ENCODE measurements around the gene KRTAP23-1. TPM values are rescaled to one million over a fixed set of nuclear protein-coding genes. Genes with fewer than 3 reads are reported as not detected.

KRTAP23-1 gene
- total RNA-seq, 2 donors from 2014 or later, result not detected

- no peak for ATAC-seq
- no peaks in the 10 kb centered on the region for H3K9me3 ChIP-seq (ENCODE audit: control insufficient read depth, low read length, poor library complexity, severe bottlenecking)
- no peak within 1 kb of the TSS for H3K4me3 Mint-ChIP-seq
- no peak for DNase-seq
- H3K36me3 Mint-ChIP-seq (ENCODE audit: low read depth), result no peaks in the 10 kb centered on the region
- H3K27me3 Mint-ChIP-seq, result peaks cover 4% of the 10 kb centered on the region
- H3K4me1 Mint-ChIP-seq, result no peaks in the 10 kb centered on the region
- no peak within 1 kb of the TSS for H3K27ac Mint-ChIP-seq
These were observed 11.1 kb downstream of the KRTAP23-1 start, which contains the start of gene KRTAP27-1 for GRCh38 chr21:30337276-30337744. KRTAP27-1 (minus strand) TSS chr21:30337694; CDS start chr21:30337668, 26 bp downstream.

DNA sequence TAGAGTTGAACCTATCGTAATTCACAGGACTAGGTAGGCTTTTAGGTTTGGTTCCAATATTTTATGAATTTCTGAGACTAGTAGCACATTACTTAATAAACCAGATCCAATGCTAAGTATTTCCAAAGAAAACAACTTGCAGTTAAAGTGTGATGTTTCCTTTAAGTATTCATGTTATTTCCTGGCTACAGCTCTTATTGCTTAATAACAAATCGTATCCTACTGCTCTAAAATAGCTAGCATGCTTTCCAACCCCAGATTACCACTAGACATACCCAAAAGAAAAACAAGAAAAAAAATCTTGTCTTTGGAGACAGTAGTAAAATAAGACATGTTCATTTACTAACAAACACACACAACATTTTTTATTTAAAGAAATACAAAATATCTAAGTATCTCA lies 11.8 kb downstream of the KRTAP23-1 start:
- H3K4me1 Mint-ChIP-seq, result no peaks in the 10 kb centered on the region
- no peak overlapping the region for H3K27ac Mint-ChIP-seq
- H3K36me3 Mint-ChIP-seq (ENCODE audit: low read depth), result no peaks in the 10 kb centered on the region
- ATAC-seq (no peak), DNase-seq (no peak)
- no peaks in the 10 kb centered on the region for H3K9me3 ChIP-seq (ENCODE audit: control insufficient read depth, low read length, poor library complexity, severe bottlenecking)
- H3K4me3 Mint-ChIP-seq, result no peak overlapping the region
- no peaks in the 10 kb centered on the region for H3K27me3 Mint-ChIP-seq

- Mint-ChIP-seq H3K27me3 (no peaks in the 10 kb centered on the region), H3K27ac (no peak overlapping the region), H3K4me1 (no peaks in the 10 kb centered on the region), H3K36me3 (ENCODE audit: low read depth) (no peaks in the 10 kb centered on the region), H3K4me3 (no peak overlapping the region)
- DNase-seq (no peak), ATAC-seq (no peak)
- no peaks in the 10 kb centered on the region for H3K9me3 ChIP-seq (ENCODE audit: control insufficient read depth, low read length, poor library complexity, severe bottlenecking)
These were observed 14.7 kb downstream of the KRTAP23-1 start for GRCh38 chr21:30333736-30334135.

GRCh38 chr21:30332681-30333080 lies 15.7 kb downstream of the KRTAP23-1 start:
- DNase-seq (no peak), ATAC-seq (no peak)
- Mint-ChIP-seq H3K4me1 (no peaks in the 10 kb centered on the region), H3K27ac (no peak overlapping the region), H3K4me3 (no peak overlapping the region), H3K27me3 (no peaks in the 10 kb centered on the region), H3K36me3 (ENCODE audit: low read depth) (no peaks in the 10 kb centered on the region)
- H3K9me3 ChIP-seq (ENCODE audit: control insufficient read depth, low read length, poor library complexity, severe bottlenecking), result no peaks in the 10 kb centered on the region

- Mint-ChIP-seq H3K4me1 (no peaks in the 10 kb centered on the region), H3K36me3 (ENCODE audit: low read depth) (no peaks in the 10 kb centered on the region)
These were observed 19.1 kb downstream of the KRTAP23-1 start for GRCh38 chr21:30329203-30329875.

DNA sequence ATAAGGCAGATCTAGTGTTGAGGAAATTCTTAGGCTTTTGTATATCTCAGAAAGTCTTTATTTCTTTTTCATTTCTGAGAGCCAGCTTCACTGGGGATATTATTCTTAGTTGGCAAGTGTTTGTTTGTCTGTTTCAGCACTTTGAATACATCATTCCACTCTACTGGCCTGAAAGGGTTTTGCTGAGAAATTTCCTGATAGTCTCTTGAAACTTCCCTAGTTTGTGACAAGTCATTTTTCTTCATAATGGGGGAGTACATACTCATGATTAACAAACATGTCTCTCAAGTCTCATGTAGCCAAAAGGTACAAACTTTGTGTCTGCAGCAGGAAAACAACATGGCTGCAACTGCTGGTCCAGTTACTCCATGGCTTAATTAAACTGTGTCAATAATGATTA lies 22.0 kb downstream of the KRTAP23-1 start:
- no peak overlapping the region for H3K4me3 Mint-ChIP-seq
- ATAC-seq (no peak), DNase-seq (no peak)
- H3K9me3 ChIP-seq (ENCODE audit: control insufficient read depth, low read length, poor library complexity, severe bottlenecking), result peaks cover 3% of the 10 kb centered on the region
- no peak overlapping the region for H3K27ac Mint-ChIP-seq
- H3K36me3 Mint-ChIP-seq (ENCODE audit: low read depth), result no peaks in the 10 kb centered on the region
- H3K4me1 Mint-ChIP-seq, result no peaks in the 10 kb centered on the region
- no peaks in the 10 kb centered on the region for H3K27me3 Mint-ChIP-seq

More at GRCh38 chr21:30329203-30329875, 19.1 kb downstream of the KRTAP23-1 start:
- Mint-ChIP-seq H3K27ac (no peak overlapping the region), H3K27me3 (no peaks in the 10 kb centered on the region), H3K4me3 (no peak overlapping the region)
- no peak for ATAC-seq
- H3K9me3 ChIP-seq (ENCODE audit: control insufficient read depth, low read length, poor library complexity, severe bottlenecking), result peaks cover 3% of the 10 kb centered on the region
- DNase-seq, result no peak

- peaks cover 3% of the 10 kb centered on the region for H3K9me3 ChIP-seq (ENCODE audit: control insufficient read depth, low read length, poor library complexity, severe bottlenecking)
- H3K4me1 Mint-ChIP-seq, result no peaks in the 10 kb centered on the region
- H3K27ac Mint-ChIP-seq, result no peak within 1 kb of the TSS
- DNase-seq, result no peak
- no peaks in the 10 kb centered on the region for H3K27me3 Mint-ChIP-seq
- H3K36me3 Mint-ChIP-seq (ENCODE audit: low read depth), result no peaks in the 10 kb centered on the region
- H3K4me3 Mint-ChIP-seq, result no peak within 1 kb of the TSS
- no peak for ATAC-seq
These were observed 28.2 kb downstream of the KRTAP23-1 start, which contains the start of gene KRTAP26-1 for GRCh38 chr21:30320215-30320614. KRTAP26-1 (minus strand) TSS chr21:30320315; CDS start chr21:30320035, 280 bp downstream.

- Mint-ChIP-seq H3K36me3 (ENCODE audit: low read depth) (no peaks in the 10 kb centered on the region), H3K27me3 (no peaks in the 10 kb centered on the region), H3K4me1 (no peaks in the 10 kb centered on the region), H3K27ac (no peak overlapping the region), H3K4me3 (no peak overlapping the region)
- DNase-seq, result no peak
- H3K9me3 ChIP-seq (ENCODE audit: control insufficient read depth, low read length, poor library complexity, severe bottlenecking), result no peaks in the 10 kb centered on the region
- ATAC-seq, result no peak
These were observed 32.7 kb downstream of the KRTAP23-1 start for GRCh38 chr21:30315701-30316100.

DNA sequence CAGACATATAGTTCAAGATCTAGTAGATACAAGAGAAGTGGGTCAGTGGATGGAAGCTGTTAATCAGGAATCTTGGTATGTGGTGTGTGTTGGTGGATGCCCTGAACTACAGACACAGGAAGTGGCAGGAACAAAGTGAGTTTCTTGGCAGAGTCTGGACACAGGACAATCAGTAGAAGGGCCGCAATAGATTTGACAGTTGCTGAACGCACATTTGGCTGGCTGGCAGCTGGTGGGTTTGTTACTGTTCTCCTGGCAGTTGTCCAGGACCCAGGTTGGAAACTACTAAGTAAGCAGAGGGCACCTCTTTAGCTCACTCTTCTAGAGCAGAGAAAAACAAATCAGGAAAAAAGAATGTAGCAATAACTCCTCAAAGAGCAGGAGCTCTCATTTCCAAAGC lies 41.5 kb downstream of the KRTAP23-1 start:
- ATAC-seq, result no peak
- no peaks in the 10 kb centered on the region for H3K9me3 ChIP-seq (ENCODE audit: control insufficient read depth, low read length, poor library complexity, severe bottlenecking)
- Mint-ChIP-seq H3K27ac (no peak overlapping the region), H3K4me3 (no peak overlapping the region), H3K27me3 (no peaks in the 10 kb centered on the region), H3K36me3 (ENCODE audit: low read depth) (no peaks in the 10 kb centered on the region), H3K4me1 (no peaks in the 10 kb centered on the region)
- DNase-seq, result no peak

- DNase-seq (no peak), ATAC-seq (no peak)
- Mint-ChIP-seq H3K4me3 (no peak overlapping the region), H3K27ac (no peak overlapping the region), H3K27me3 (no peaks in the 10 kb centered on the region), H3K4me1 (no peaks in the 10 kb centered on the region), H3K36me3 (ENCODE audit: low read depth) (no peaks in the 10 kb centered on the region)
- H3K9me3 ChIP-seq (ENCODE audit: control insufficient read depth, low read length, poor library complexity, severe bottlenecking), result no peaks in the 10 kb centered on the region
These were observed 43.3 kb downstream of the KRTAP23-1 start for GRCh38 chr21:30305136-30305535.

Other genes starting within 250 kb of the KRTAP23-1 start
- not detected for gene CLDN17, start 181.8 kb downstream of the KRTAP23-1 start, total RNA-seq
- not detected for gene CLDN8, start 132.5 kb downstream of the KRTAP23-1 start, total RNA-seq
- gene KRTAP24-1, start 65.7 kb downstream of the KRTAP23-1 start, total RNA-seq, result not detected
- gene KRTAP25-1, start 59.1 kb downstream of the KRTAP23-1 start, total RNA-seq, result not detected
- gene KRTAP26-1, start 28.3 kb downstream of the KRTAP23-1 start, total RNA-seq, result not detected
- gene KRTAP27-1, start 10.9 kb downstream of the KRTAP23-1 start, total RNA-seq, result not detected
- gene KRTAP13-2, start 23.7 kb upstream of the KRTAP23-1 start, total RNA-seq, result not detected
- gene KRTAP13-1, start 47.4 kb upstream of the KRTAP23-1 start, total RNA-seq, result not detected
- not detected for gene KRTAP13-3, start 77.3 kb upstream of the KRTAP23-1 start, total RNA-seq
- not detected for gene KRTAP13-4, start 81.6 kb upstream of the KRTAP23-1 start, total RNA-seq
- gene KRTAP15-1, start 91.7 kb upstream of the KRTAP23-1 start, total RNA-seq, result not detected
- not detected for gene KRTAP19-1, start 131.8 kb upstream of the KRTAP23-1 start, total RNA-seq
- not detected for gene KRTAP19-2, start 138.8 kb upstream of the KRTAP23-1 start, total RNA-seq
- gene KRTAP19-3, start 143.4 kb upstream of the KRTAP23-1 start, total RNA-seq, result not detected
- gene KRTAP19-4, start 148.6 kb upstream of the KRTAP23-1 start, total RNA-seq, result not detected
- gene KRTAP19-5, start 153.5 kb upstream of the KRTAP23-1 start, total RNA-seq, result not detected
- gene KRTAP19-6, start 193.3 kb upstream of the KRTAP23-1 start, total RNA-seq, result not detected
- not detected for gene KRTAP19-7, start 212.7 kb upstream of the KRTAP23-1 start, total RNA-seq
- gene KRTAP22-2, start 241.8 kb upstream of the KRTAP23-1 start, total RNA-seq, result not detected
- not detected for gene KRTAP6-3, start 243.8 kb upstream of the KRTAP23-1 start, total RNA-seq